NCI-H524 (cell line): Measurements from ENCODE around the gene CCDC78.

Experiments used
- DNase-seq, 2 experiments: peaks; one replicate each; lab custom pipeline; 2025; lab: John Stamatoyannopoulos, UW

Gene CCDC78

DNA sequence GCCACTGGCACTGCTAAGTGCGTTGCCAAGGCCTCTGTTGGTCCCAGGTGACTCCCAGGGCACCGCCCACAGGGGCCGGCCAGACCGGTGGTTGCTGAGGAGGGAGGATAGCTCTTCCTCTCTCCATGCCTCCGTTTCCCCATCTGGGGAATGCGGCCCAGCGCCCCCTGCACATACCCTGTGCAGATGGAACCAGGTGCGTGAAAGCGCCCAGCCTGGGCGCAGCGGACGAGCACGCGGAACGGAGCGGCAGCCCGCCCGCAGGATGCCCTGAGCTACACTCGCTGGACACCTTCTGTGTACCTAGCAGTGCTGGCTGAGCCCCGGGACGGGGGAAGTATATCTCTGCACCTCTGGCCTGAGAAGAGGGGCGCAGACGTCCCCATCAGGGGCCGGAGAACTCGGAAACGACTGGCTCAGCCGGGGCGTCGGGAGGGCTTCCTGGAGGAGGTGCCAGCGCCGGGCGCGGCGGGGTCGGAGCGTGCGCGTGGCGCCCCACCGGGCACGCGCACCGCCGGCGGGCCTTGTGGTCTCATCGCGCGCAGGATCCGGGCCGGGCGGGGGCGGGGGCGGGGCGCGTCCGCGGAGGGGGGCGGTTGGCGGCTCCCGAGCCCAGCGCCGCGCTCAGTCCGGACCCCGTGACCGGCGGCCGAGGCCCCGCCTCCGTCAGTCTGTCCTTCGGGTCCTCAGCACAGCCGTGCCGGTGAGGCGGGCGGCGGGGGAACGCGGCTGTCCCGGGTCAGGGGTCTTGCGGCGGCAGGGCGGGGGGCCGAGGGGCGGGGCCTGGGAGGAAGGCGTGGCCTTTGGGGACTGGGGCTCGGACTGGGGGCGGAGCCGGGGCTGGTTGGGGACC is at the start of gene CCDC78, which contains the start of gene HAGHL:
CCDC78 (minus strand) TSS at position 6 of the 853 bp plus-strand sequence. CDS start 76 bp downstream, outside the sequence.
HAGHL (plus strand) TSS at position 669 of the 853 bp plus-strand sequence. CDS start 404 bp downstream, outside the sequence.
- DNase-seq: peak; percentile 42 to 76

DNA sequence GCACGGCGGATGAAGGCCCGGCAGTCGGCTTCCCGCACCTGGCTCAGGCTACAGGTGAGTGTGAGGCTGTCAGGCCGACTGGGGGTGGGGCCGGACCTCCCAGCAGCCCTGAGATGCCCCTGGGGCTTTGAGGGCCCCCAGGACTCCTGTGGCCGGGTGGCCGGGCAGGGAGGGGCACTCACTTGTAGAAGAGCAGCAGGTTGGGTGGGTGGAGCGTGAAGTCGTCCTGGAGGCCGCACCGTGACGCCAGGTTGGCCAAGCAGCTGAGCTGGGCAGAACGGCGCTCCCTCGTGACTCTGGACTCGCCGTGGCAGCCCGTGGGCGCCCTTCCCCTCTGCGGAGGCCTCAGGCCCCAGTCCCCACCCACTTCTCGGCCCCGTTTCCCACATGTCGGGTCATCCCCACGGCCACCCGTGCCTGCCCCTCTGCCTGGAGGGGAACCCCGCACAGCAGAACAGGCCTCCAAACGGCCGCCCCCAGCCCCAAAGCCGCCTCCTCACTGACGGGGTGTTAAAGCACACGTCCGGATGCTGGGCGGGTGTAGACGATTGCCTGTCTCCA is 49.1 kb upstream of the CCDC78 start:
- no peak for DNase-seq

DNA sequence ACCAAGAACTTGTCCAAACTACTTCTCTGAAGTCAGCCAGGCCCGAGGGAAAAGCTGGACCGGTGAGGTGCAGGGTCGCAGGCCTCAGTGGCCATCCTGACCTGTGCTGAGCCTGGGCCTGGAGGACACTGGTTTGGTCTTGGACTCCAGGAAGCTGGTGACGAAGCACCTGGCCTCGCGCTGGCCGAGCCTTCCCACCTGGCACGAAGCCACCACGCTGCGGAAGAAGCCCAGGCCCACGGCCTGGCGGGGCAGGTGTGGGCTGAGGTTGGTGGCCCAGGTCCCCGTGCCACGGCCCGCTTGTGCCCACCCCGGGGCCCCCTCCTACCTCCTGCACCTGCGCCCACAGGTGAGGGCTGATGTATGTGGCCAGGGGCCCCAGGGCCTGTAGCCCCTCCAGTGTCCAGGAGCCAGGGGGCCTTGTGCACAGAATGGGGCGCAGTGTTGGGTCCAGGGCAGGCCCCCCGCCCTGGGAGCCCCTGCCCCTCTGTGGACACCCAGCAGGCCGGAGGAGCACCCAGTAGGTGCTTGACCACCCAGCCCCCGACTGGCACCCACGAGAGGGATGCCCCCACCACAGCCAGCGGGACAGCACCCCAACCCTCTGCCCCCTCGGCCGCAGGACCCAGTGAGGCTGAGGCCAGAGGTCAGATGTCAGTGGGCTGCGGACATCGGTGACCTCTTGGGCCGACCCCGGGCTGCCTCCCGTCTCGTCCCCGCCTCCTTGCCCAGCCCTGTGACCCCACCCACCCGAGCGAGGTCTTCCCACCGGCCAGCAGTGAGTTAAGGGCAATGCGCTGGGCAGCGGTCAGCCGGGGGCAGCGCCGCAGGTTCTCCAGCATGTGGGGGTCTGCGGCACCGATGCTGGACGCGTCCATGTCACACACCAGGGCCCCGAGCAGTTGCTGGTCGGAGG is 48.1 kb upstream of the CCDC78 start:
- no peak for DNase-seq

DNA sequence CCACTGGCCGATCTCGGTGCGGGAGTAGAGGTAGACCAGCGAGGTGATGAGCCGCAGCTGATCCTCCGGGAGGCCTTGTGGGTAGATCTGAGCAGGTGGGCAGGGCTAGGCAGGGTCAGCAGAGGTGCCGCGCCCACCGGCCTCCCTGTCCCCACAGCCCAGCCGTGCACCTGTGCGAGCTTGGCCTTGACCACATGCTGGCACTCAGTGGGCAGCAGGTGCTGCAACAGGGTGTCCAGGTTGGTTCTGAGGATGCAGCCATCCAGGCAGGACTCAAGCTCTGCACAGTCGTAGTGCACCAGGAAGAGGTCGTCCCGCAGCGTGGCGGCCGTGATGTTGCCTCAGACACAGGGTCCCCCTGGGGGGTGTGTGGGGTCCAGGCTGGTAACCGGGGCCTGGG is 46.7 kb upstream of the CCDC78 start:
- no peak for DNase-seq

DNA sequence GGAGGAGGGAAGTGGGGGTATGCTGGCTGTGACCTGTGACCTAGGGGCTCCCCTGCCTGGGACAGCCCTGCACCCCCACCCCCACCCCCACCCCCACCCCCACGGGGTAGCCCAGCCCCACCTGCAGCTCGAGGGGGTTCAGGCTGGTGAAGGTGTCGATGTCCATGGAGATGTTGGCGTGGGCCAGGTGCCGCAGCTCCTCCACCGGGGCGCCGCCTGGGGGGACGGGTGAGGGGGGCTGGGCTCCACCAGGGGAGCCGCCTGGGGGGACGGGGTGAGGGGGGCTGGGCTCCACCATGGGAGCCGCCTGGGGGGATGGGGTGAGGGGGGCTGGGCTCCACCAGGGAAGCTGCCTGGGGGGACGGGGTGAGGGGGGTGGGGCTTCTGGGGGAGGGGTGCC is 44.2 kb upstream of the CCDC78 start:
- DNase-seq: no peak

DNA sequence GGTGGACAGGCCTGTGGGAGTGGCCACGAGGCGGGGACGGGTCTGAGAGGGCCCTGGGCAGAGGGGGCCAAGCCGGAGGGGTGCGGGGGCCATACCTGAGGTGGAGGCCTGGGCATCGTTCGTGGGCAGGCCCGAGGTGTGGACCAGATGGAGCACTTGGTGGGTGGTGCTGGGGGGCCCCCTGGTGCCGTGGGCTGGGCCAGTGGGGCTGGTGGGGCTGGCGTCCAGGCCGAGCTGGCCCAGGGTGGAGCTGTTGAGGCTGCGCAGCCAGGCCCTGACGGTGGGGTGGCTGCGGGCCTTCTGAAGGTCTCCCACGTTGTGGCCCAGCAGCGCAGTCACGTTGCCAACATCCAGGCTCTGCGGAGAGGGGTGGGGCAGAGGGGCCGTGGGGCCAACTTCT is 43.7 kb upstream of the CCDC78 start:
- DNase-seq: no peak

DNA sequence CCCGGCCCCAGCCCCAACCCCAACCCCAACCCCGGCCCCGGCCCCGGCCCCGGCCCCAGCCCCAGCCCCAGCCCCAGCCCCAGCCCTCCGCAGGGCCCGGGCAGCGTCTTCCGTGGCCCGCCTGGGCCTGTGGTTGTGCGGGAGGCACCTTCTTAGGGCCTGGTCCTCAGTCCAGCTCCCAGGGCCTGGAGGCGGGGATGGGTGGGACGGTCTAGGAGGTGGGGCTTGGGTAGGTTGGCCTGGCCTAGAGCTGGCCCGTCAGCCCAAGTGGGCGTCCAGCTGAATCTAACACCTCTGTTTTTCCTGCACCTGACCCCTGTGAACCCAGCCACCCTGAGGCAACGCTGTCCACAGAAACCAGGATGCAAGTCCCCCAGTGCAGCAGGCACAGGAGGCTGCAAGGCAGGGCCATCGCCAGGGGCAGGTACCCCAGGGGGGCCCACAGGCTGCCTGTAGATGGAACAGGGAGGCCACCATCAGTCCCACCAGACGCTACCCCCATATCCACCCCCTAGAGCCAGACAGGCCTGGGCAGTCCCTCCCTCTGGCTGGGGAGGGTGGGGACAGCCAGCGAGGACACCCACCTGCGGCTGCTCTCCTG is 43.0 kb upstream of the CCDC78 start:
- DNase-seq: no peak

DNA sequence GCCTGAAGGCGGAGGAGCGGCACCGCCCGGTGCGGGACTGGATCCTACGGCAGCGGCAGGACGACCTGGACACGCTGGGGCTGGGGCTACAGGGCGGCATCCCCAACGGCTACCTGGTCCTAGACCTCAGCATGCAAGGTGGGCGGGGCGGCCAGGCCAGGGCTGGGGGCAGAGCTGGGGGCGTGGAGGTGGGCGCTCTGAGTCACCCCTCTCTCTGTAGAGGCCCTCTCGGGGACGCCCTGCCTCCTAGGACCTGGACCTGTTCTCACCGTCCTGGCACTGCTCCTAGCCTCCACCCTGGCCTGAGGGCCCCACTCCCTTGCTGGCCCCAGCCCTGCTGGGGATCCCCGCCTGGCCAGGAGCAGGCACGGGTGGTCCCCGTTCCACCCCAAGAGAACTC is 42.2 kb upstream of the CCDC78 start:
- no peak for DNase-seq

DNA sequence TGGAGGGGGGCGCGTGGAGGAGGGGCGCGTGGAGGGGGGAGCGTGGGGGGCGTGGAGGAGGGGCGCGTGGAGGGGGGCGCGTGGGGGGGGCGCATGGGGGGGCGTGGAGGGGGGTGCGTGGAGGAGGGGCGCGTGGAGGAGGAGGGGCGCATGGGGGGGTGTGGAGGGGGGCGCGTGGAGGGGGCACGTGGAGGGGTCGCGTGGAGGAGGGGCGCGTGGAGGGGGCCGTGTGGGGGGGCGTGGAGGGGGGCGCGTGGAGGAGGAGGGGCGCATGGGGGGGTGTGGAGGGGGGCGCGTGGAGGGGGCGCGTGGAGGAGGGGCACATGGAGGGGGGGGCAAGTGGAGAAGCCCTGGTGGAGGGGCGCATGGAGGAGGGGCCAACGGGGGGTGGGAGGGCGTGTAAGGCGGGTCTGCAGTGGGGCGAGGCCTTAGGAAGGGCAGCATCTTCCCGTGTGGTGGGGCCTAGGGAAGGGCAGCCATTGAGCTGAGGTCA is 41.5 kb upstream of the CCDC78 start:
- DNase-seq: no peak

DNA sequence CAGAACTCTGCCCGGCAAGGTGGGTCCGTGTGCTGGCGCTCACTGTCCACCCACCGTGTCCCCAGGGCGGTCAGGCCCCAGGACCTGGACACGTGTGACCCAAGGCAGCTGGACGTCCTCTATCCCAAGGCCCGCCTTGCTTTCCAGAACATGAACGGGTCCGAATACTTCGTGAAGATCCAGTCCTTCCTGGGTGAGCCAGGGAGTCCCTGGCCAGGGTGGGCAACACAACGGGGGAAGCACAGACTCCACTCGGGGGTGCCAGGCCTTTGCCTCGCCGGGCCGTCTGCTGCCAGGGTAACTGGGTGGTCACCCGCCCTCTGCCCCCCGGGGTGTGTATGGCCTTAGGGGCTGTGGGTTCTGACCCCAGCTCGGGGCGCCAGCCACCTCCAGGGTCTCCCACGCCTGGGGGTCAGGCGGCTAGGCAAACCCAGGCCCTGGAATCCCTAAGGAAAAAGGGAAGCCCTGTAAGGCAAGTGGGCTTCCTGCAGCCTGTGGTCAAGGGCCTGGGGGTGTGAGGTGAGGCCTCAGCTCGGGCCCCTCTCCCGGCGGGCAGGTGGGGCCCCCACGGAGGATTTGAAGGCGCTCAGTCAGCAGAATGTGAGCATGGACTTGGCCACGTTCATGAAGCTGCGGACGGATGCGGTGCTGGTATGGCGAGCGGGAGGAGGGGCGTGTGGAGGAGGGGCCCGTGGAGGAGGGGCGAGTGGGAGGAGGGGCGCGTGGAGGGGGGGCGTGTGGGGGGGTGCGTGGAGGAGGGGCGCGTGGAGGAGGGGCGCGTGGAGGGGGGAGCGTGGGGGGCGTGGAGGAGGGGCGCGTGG is 40.8 kb upstream of the CCDC78 start:
- no peak for DNase-seq

DNA sequence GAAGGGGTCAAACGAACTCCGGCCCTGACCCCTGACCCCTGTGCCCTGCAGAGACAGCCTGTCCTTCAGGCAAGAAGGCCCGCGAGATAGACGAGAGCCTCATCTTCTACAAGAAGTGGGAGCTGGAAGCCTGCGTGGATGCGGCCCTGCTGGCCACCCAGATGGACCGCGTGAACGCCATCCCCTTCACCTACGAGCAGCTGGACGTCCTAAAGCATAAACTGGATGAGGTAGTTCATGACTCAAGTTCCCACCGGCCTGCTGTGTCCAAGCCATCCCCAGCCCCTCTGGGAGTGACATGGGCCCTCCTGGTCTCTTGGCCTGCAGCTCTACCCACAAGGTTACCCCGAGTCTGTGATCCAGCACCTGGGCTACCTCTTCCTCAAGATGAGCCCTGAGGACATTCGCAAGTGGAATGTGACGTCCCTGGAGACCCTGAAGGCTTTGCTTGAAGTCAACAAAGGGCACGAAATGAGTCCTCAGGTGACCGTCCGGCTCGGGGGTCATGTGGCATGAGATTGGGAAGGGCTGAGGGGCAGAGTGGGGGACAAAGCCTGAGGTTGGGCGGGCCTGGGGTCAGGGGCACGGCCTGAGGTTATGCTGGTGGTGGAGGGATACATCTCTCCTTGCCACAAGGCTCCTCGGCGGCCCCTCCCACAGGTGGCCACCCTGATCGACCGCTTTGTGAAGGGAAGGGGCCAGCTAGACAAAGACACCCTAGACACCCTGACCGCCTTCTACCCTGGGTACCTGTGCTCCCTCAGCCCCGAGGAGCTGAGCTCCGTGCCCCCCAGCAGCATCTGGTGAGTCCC is 40.0 kb upstream of the CCDC78 start:
- no peak for DNase-seq

DNA sequence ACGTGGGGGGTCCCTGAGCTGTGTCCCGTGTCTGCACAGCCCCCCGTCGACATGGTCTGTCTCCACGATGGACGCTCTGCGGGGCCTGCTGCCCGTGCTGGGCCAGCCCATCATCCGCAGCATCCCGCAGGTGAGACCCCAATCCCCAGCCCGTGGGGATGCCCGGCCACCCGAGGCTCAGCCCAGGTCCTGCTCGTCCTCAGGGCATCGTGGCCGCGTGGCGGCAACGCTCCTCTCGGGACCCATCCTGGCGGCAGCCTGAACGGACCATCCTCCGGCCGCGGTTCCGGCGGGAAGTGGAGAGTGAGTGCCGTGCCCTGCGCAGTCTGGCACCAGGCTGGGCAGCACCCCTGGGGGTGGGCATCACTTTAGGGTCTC is 39.2 kb upstream of the CCDC78 start:
- DNase-seq: no peak

DNA sequence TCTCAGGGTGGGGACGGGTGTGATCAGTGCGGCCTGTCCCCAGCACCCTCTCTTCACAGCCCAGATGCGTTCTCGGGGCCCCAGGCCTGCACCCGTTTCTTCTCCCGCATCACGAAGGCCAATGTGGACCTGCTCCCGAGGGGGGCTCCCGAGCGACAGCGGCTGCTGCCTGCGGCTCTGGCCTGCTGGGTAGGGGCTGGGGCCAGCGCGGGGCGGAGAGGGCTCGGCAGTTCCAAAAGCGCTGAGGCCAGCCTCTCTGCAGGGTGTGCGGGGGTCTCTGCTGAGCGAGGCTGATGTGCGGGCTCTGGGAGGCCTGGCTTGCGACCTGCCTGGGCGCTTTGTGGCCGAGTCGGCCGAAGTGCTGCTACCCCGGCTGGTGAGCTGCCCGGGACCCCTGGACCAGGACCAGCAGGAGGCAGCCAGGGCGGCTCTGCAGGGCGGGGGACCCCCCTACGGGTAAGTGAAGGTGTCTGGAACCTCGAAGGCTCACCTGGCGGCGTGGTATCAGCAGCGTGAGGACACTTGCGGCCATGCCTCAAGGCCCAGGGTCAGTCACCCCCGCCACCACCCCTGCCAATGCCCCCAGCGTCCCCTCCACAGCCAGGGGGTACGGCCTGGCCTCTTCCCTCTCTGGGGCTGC is 38.7 kb upstream of the CCDC78 start:
- no peak for DNase-seq

DNA sequence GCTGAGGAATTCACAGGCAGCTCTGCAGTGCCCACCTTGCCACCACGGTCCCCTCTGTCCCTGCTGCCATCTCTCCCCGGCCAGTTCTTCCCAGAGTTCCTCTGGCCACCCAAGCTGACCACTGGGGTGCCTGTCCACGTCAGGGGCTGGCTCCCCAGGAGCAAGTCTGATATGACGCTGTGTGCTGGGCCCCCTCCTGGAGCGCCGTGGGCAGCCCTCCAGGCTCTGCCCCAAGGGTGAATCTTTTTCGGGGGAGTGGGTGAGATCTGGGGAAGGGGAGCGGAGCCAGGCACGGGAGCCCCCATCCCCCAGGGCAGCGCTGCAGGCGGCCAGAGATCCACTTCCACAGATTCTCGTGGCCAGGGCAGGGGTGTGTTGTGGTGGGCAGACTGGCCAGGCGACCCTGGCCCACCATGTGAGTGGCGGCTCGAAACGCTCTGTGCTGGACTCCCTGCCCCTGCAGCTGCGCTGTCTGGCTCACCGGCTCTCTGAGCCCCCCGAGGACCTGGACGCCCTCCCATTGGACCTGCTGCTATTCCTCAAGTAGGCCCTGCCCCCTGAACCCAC is 38.0 kb upstream of the CCDC78 start:
- no peak for DNase-seq

DNA sequence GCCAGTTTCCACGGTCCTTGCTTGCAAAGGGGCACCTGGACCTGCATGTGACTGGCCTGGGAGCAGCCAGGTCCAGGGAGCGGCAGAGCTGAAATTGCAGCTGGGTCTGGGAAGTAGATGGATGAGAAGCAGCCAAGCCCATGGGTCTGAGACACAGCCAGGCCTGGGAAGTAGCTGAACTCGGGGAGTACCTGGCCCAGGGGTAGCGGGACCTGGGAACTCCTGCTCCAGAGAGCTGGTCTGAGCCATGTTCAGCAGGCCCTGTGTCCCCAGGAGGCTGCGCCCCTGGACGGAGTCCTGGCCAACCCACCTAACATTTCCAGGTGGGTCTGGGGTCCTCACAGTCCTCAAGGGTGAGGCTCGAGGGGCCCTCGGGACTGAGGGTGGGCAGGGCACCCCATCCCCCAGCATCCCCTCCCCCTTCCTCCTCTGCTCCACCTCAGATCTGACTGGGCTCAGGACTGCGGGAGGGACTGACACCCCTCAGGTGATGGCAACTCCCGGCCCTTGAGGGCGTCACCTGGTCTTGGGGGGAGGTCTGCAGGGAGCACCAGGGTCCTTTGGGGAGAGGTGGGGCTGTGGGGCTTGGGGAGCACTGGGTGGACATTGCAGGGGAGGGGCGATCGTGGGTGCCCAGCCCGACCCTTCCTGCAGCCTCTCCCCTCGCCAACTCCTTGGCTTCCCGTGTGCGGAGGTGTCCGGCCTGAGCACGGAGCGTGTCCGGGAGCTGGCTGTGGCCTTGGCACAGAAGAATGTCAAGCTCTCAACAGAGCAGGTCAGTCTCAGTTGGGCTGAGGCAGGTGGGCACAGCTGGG is 37.3 kb upstream of the CCDC78 start:
- DNase-seq: no peak

DNA sequence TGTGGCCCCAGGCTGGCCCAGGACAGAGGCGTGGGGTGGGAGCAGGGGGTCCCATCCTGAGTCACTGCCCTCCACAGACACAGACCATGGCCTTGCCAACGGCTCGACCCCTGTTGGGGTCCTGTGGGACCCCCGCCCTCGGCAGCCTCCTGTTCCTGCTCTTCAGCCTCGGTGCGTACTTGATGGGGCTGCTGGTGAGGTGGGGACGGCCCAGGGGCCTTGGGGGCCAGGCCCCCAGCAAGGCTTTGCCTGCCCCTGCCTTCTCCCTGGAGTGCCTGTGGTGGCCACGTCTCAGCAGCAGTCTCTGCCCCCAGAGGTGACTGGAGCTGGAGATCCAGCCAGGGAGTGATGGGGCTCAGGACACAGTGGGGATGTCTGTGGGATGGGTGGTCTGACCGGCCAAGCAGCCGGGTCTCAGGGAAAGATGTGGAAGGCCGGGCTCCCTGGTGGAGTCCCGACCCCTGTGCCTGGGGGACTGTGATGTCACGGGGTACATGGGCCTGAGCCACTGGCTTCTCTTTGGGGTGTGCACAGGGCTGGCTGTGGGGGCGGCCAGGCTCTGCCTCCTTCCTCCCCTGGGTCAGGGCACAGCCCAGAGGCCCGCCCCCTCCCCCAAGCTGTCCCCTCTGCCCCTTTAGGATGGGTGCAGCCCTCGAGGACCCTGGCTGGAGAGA is 36.5 kb upstream of the CCDC78 start:
- DNase-seq: no peak

DNA sequence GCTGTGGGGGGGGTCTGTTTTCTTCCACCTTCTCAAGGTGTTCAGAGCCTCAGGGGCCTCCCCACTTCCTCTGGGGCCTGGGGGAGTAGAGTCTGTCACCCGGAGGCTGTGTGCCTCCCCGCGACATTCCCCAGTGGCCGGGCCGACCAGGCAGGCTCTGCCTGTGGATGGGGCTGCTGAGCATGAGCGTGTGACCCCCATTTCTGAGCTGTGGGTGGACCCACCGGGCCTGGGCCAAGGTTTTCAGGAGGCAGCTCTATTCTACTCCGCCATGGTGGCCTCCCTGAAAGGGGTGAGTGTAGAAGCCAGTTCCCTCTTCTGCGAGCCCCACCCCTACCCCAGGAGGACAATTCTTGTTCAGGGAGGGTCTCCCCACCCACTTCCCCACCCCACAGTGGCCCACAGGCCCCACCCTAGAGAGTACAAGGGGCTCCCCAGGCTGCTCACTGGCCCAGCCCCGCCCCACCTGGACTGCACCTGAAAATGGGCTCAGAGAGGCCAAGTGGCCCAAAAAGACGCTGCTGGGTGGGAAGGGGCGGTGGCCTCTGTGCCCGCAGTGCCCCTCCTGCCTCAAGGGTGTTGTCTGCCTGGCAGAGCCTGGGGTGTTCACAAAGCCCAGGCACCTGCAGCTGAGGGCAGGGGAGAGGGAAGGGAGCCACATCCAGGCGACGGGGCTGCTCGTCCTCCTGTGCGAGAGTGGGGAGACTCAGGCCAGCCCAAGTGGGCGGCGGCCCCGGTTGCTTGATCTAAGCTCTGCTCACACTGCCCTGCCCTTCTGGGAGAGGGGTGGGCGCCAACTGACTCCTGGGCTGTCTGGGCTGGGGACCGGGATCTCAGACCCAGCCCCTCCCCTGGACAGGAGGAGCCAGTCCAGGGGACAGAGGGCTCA is 35.6 kb upstream of the CCDC78 start:
- DNase-seq: no peak
